Fibroblast of lung (primary cell): ENCODE measurements around the gene CTPS2.

Experiments used
- CTCF ChIP-seq, 2 donors: IDR thresholded peaks in 1 of 2; conservative IDR thresholded peaks in 1 of 2; 1 replicate in 1 of 2; 2 replicates in 1 of 2; pipeline ENCODE4 v1.5.1; 2011 to 2012; ENCODE audit warnings: low read length in 2 of 2, control low read depth in 1 of 2, inconsistent platforms in 1 of 2, low read depth in 1 of 2, mild to moderate bottlenecking in 1 of 2
- EZH2 ChIP-seq: IDR thresholded peaks from 2 replicates; pipeline ENCODE4 v1.5.1; 2012; ENCODE audit warnings: low read length, control low read depth, mild to moderate bottlenecking; ENCODE audit errors: missing control alignments

DNA sequence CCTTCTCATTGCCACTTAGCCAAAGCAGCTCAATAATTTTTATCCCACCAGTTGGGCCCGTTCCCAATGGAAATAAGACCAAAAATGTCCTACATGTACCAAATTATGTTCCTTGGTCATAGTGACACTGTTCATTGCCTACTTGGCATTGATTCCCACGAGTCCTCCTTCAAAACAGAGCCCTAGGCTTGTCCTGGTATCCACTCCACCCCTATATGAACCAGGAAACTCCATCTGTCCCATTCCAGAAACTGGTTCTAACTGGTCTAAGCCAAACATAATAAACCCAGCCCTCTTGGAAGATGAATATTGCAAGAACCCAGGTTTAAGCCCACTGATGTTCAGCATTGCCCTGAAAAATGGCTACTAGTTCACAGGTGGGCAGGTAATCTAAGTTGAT, 93.4 kb downstream of the CTPS2 start:
- TF ChIP-seq EZH2 (no peak), CTCF (conservative IDR thresholded peaks at IDR 0.05 in 1 of 2, IDR thresholded peaks at IDR 0.05 in 1 of 2; ENCODE audit: low read depth in 1 of 2, low read length in 2 of 2) (no peak)
